ENCODE data around the gene CEP78.
A peak's percentile ranks its signal among the peaks of the same experiment; 100 is the strongest.
"Not testable (repeated sequence)": the region's sequence is repeated elsewhere in the genome, so short reads cannot be mapped to it uniquely, and the experiment has no call there.

CEP78 gene

GRCh38 chr9:78235256-78235761, 566 bp upstream of the CEP78 start:
- no peak for DNase-seq

- DNase-seq, result no peak
Observed at GRCh38 chr9:78236551-78236910, 656 bp downstream of the CEP78 start.

- DNase-seq, result no peak
Observed at GRCh38 chr9:78238046-78239038, 2.5 kb downstream of the CEP78 start.

- DNase-seq, result peak; percentile 7
Observed at GRCh38 chr9:78239506-78239905, 3.6 kb downstream of the CEP78 start.

GRCh38 chr9:78242041-78242440, 6.2 kb downstream of the CEP78 start:
- no peak for DNase-seq

- no peak for DNase-seq
Observed at GRCh38 chr9:78243130-78243529, 7.3 kb downstream of the CEP78 start.

GRCh38 chr9:78245401-78245800, 9.5 kb downstream of the CEP78 start:
- no peak for DNase-seq

GRCh38 chr9:78248635-78249034, 12.8 kb downstream of the CEP78 start:
- DNase-seq, result no peak

- DNase-seq, result no peak
Observed at GRCh38 chr9:78249542-78249941, 13.7 kb downstream of the CEP78 start.

GRCh38 chr9:78252616-78253015, 16.7 kb downstream of the CEP78 start:
- no peak for DNase-seq

GRCh38 chr9:78253285-78253684, 17.4 kb downstream of the CEP78 start:
- no peak for DNase-seq

GRCh38 chr9:78261403-78262001, 25.6 kb downstream of the CEP78 start:
- no peak for DNase-seq

GRCh38 chr9:78262655-78263054, 26.8 kb downstream of the CEP78 start:
- DNase-seq, result no peak

- no peak for DNase-seq
Observed at GRCh38 chr9:78267889-78268288, 32.0 kb downstream of the CEP78 start.

- no peak for DNase-seq
Observed at GRCh38 chr9:78269784-78270183, 33.9 kb downstream of the CEP78 start.

- no peak for DNase-seq
Observed at GRCh38 chr9:78272307-78272706, 36.4 kb downstream of the CEP78 start.

GRCh38 chr9:78273761-78274160, 37.9 kb downstream of the CEP78 start:
- DNase-seq, result no peak

GRCh38 chr9:78278177-78278777, 42.4 kb downstream of the CEP78 start:
- no peak for DNase-seq

GRCh38 chr9:78278801-78279200, 42.9 kb downstream of the CEP78 start:
- no peak for DNase-seq

GRCh38 chr9:78280982-78281668, 45.2 kb downstream of the CEP78 start:
- DNase-seq, result peak; percentile 49

- DNase-seq, result not testable (repeated sequence)
Observed at GRCh38 chr9:78284181-78284580, 48.3 kb downstream of the CEP78 start.

GRCh38 chr9:78286125-78286524, 50.2 kb downstream of the CEP78 start:
- DNase-seq, result no peak

- no peak for DNase-seq
Observed at GRCh38 chr9:78286946-78287388, 51.1 kb downstream of the CEP78 start.
